ENCODE measurements around the gene SGTA.
"Not testable (repeated sequence)": the region's sequence is repeated elsewhere in the genome, so short reads cannot be mapped to it uniquely, and the experiment has no call there.

SGTA gene

DNA sequence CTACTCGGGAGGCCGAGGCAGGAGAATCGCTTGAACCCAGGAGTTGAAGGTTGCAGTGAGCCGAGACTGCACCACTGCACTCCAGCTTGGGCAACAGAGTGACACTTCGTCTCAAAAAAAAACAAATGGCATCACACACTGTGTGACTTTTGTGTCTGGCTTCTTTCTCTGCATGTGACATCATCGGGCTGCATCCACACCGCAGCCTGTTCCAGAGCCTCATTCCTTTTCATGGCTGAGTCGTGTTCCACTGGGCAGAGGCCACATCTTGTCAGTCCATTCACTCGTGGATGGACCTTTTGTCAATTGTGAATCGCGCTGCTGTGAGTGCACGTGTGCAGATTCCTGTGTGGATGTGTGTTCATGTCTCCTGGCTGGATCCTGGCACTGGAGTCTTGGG, 10.5 kb upstream of the SGTA start:
- Histone ChIP-seq H3K36me3 (ENCODE audit: low read length) (no peaks in the 10 kb centered on the region), H3K9ac (ENCODE audit: low read length) (no peak overlapping the region), H3K4me3 (ENCODE audit: insufficient read depth, low read length, poor library complexity, severe bottlenecking) (no peak overlapping the region), H2AFZ (ENCODE audit: low read depth, low read length, severe bottlenecking) (no peak overlapping the region), H3K27me3 (ENCODE audit: low read length) (no peaks in the 10 kb centered on the region), H3K9me3 (ENCODE audit: insufficient read depth, low read length) (no peaks in the 10 kb centered on the region), H4K20me1 (ENCODE audit: low read depth, low read length) (no peaks in the 10 kb centered on the region), H3F3A (ENCODE audit: insufficient read depth) (no peaks in the 10 kb centered on the region), H3K4me2 (ENCODE audit: low read depth, low read length, poor library complexity, severe bottlenecking) (no peak overlapping the region), H3K79me2 (ENCODE audit: insufficient read depth, low read length) (peaks cover 18% of the 10 kb centered on the region), H3K9me2 (replicated peaks; ENCODE audit: insufficient read depth, low read length) (no peaks in the 10 kb centered on the region), H3K27ac (ENCODE audit: low read depth, low read length) (no peak overlapping the region)
- TF ChIP-seq EZH2phosphoT487 (conservative IDR thresholded peaks at IDR 0.05; ENCODE audit: low read length), result no peak
- TF ChIP-seq, protein P1, sequence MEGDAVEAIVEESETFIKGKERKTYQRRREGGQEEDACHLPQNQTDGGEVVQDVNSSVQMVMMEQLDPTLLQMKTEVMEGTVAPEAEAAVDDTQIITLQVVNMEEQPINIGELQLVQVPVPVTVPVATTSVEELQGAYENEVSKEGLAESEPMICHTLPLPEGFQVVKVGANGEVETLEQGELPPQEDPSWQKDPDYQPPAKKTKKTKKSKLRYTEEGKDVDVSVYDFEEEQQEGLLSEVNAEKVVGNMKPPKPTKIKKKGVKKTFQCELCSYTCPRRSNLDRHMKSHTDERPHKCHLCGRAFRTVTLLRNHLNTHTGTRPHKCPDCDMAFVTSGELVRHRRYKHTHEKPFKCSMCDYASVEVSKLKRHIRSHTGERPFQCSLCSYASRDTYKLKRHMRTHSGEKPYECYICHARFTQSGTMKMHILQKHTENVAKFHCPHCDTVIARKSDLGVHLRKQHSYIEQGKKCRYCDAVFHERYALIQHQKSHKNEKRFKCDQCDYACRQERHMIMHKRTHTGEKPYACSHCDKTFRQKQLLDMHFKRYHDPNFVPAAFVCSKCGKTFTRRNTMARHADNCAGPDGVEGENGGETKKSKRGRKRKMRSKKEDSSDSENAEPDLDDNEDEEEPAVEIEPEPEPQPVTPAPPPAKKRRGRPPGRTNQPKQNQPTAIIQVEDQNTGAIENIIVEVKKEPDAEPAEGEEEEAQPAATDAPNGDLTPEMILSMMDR (IDR thresholded peaks at IDR 0.05; ENCODE audit: insufficient read depth, low read length, poor library complexity, severe bottlenecking), result no peak

DNA sequence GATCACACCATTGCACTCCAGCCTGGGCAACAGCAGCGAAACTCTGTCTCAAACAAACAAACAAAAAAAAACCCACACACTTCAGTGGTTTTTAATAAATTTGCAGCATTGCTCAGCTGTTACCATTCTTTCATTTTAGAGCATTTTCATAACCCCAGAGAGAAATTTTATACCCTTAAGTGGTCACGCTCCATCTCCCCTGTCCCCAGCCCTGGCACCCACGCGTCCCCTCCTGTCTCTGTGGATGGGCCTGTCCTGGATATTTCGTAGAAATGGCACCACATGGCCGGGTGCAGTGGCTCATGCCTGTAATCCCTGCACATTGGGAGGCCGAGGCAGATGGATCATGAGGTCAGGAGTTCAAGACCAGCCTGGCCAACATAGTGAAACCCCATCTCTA, 10.1 kb upstream of the SGTA start:
- no peak overlapping the region for H3K27ac ChIP-seq (ENCODE audit: low read depth, low read length)
- H2AFZ ChIP-seq (ENCODE audit: low read depth, low read length, severe bottlenecking), result no peak overlapping the region
- H3K9ac ChIP-seq (ENCODE audit: low read length), result no peak overlapping the region
- H3K27me3 ChIP-seq (ENCODE audit: low read length), result no peaks in the 10 kb centered on the region
- no peaks in the 10 kb centered on the region for H4K20me1 ChIP-seq (ENCODE audit: low read depth, low read length)
- H3F3A ChIP-seq (ENCODE audit: insufficient read depth), result no peaks in the 10 kb centered on the region
- no peak overlapping the region for H3K4me2 ChIP-seq (ENCODE audit: low read depth, low read length, poor library complexity, severe bottlenecking)
- no peaks in the 10 kb centered on the region for H3K9me3 ChIP-seq (ENCODE audit: insufficient read depth, low read length)
- no peaks in the 10 kb centered on the region for H3K9me2 ChIP-seq (replicated peaks; ENCODE audit: insufficient read depth, low read length)
- H3K36me3 ChIP-seq (ENCODE audit: low read length), result no peaks in the 10 kb centered on the region
- H3K79me2 ChIP-seq (ENCODE audit: insufficient read depth, low read length), result peaks cover 22% of the 10 kb centered on the region
- TF ChIP-seq, protein P1 (IDR thresholded peaks at IDR 0.05; ENCODE audit: insufficient read depth, low read length, poor library complexity, severe bottlenecking), result no peak
- no peak for TF ChIP-seq EZH2phosphoT487 (conservative IDR thresholded peaks at IDR 0.05; ENCODE audit: low read length)
- no peak overlapping the region for H3K4me3 ChIP-seq (ENCODE audit: insufficient read depth, low read length, poor library complexity, severe bottlenecking)

DNA sequence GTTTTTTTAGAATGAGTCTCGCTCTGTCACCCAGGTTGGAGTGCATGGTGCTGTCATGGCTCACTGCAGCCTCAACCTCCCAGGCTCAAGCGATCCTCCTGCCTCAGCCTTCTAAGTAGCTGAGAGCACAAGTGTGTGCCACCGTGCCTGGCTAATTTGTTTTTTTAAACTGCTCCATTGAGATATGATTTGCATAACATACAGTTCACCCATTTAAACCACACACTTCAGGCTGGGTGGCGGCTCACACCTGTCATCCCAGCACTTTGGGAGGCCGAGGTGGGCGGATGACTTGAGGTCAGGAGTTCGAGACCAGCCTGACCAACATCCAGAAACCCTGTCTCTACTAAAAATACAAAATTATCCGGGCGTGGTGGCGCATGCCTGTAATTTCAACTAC, 9.6 kb upstream of the SGTA start:
- not testable (repeated sequence) for H3K36me3 ChIP-seq (ENCODE audit: low read length); H3K9me2 ChIP-seq (replicated peaks; ENCODE audit: insufficient read depth, low read length); H3K27me3 ChIP-seq (ENCODE audit: low read length); H3F3A ChIP-seq (ENCODE audit: insufficient read depth); H3K4me2 ChIP-seq (ENCODE audit: low read depth, low read length, poor library complexity, severe bottlenecking); H3K4me3 ChIP-seq (ENCODE audit: insufficient read depth, low read length, poor library complexity, severe bottlenecking); H3K9ac ChIP-seq (ENCODE audit: low read length); H2AFZ ChIP-seq (ENCODE audit: low read depth, low read length, severe bottlenecking); H3K9me3 ChIP-seq (ENCODE audit: insufficient read depth, low read length); H3K27ac ChIP-seq (ENCODE audit: low read depth, low read length); H4K20me1 ChIP-seq (ENCODE audit: low read depth, low read length)
- peaks cover 27% of the 10 kb centered on the region for H3K79me2 ChIP-seq (ENCODE audit: insufficient read depth, low read length)

DNA sequence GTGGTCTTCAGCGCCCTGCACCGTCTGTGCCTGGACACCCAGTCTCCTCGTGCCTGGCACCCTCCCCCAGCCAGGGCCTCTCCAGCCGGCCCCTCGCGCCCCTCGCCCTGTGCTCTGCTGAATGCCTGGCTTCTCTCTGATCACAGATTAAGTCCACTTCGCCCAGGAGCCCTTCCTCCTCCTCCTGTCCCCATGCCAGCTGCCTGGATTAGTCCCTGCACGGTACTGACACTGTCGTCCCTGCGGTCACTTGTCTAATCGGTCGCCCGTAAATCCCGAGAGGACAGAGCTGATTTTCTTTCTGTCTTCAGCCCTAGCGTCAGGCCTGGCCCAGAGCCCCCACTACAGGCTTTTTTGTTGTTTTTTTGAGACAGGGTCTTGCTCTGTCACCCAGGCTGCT, 8.8 kb upstream of the SGTA start:
- H3K27ac ChIP-seq (ENCODE audit: low read depth, low read length), result no peak overlapping the region
- H3K9ac ChIP-seq (ENCODE audit: low read length), result no peak overlapping the region
- H3K4me3 ChIP-seq (ENCODE audit: insufficient read depth, low read length, poor library complexity, severe bottlenecking), result no peak overlapping the region
- no peaks in the 10 kb centered on the region for H3K9me2 ChIP-seq (replicated peaks; ENCODE audit: insufficient read depth, low read length)
- no peaks in the 10 kb centered on the region for H4K20me1 ChIP-seq (ENCODE audit: low read depth, low read length)
- TF ChIP-seq, protein P1 (IDR thresholded peaks at IDR 0.05; ENCODE audit: insufficient read depth, low read length, poor library complexity, severe bottlenecking), result no peak
- no peak for TF ChIP-seq EZH2phosphoT487 (conservative IDR thresholded peaks at IDR 0.05; ENCODE audit: low read length)
- no peaks in the 10 kb centered on the region for H3K36me3 ChIP-seq (ENCODE audit: low read length)
- no peaks in the 10 kb centered on the region for H3K9me3 ChIP-seq (ENCODE audit: insufficient read depth, low read length)
- H3K79me2 ChIP-seq (ENCODE audit: insufficient read depth, low read length), result peaks cover 35% of the 10 kb centered on the region
- H3K4me2 ChIP-seq (ENCODE audit: low read depth, low read length, poor library complexity, severe bottlenecking), result no peak overlapping the region
- no peaks in the 10 kb centered on the region for H3F3A ChIP-seq (ENCODE audit: insufficient read depth)
- no peak overlapping the region for H2AFZ ChIP-seq (ENCODE audit: low read depth, low read length, severe bottlenecking)
- H3K27me3 ChIP-seq (ENCODE audit: low read length), result no peaks in the 10 kb centered on the region

Data from SU-DHL-6 (cell line).